ENCODE measurements around the gene DNMT3B.

Gene DNMT3B

GRCh38 chr20:32842688-32843524 lies 80.7 kb downstream of the DNMT3B start:
- TF ChIP-seq, protein P1, sequence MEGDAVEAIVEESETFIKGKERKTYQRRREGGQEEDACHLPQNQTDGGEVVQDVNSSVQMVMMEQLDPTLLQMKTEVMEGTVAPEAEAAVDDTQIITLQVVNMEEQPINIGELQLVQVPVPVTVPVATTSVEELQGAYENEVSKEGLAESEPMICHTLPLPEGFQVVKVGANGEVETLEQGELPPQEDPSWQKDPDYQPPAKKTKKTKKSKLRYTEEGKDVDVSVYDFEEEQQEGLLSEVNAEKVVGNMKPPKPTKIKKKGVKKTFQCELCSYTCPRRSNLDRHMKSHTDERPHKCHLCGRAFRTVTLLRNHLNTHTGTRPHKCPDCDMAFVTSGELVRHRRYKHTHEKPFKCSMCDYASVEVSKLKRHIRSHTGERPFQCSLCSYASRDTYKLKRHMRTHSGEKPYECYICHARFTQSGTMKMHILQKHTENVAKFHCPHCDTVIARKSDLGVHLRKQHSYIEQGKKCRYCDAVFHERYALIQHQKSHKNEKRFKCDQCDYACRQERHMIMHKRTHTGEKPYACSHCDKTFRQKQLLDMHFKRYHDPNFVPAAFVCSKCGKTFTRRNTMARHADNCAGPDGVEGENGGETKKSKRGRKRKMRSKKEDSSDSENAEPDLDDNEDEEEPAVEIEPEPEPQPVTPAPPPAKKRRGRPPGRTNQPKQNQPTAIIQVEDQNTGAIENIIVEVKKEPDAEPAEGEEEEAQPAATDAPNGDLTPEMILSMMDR (IDR thresholded peaks at IDR 0.05; ENCODE audit: control insufficient read depth, extremely low read depth, insufficient read depth), result no peak
- DNase-seq (ENCODE audit: low read depth), result no peak

GRCh38 chr20:32845786-32846185 lies 83.6 kb downstream of the DNMT3B start:
- H3K4me3 ChIP-seq (ENCODE audit: low read depth, low read length), result no peak overlapping the region
- DNase-seq (ENCODE audit: low read depth), result no peak

More at GRCh38 chr20:32842688-32843524, 80.7 kb downstream of the DNMT3B start:
- no peak overlapping the region for H3K4me3 ChIP-seq (ENCODE audit: low read depth, low read length)

GRCh38 chr20:32846852-32847251 lies 84.7 kb downstream of the DNMT3B start:
- no peak for DNase-seq (ENCODE audit: low read depth)
- H3K4me3 ChIP-seq (ENCODE audit: low read depth, low read length), result no peak overlapping the region
- TF ChIP-seq, protein P1 (IDR thresholded peaks at IDR 0.05; ENCODE audit: control insufficient read depth, extremely low read depth, insufficient read depth), result no peak

More at GRCh38 chr20:32845786-32846185, 83.6 kb downstream of the DNMT3B start:
- TF ChIP-seq, protein P1 (IDR thresholded peaks at IDR 0.05; ENCODE audit: control insufficient read depth, extremely low read depth, insufficient read depth), result no peak

- no peak for DNase-seq (ENCODE audit: low read depth)
- H3K4me3 ChIP-seq (ENCODE audit: low read depth, low read length), result no peak overlapping the region
- TF ChIP-seq, protein P1 (IDR thresholded peaks at IDR 0.05; ENCODE audit: control insufficient read depth, extremely low read depth, insufficient read depth), result no peak
These were observed 85.8 kb downstream of the DNMT3B start for GRCh38 chr20:32847964-32848363.

DNA sequence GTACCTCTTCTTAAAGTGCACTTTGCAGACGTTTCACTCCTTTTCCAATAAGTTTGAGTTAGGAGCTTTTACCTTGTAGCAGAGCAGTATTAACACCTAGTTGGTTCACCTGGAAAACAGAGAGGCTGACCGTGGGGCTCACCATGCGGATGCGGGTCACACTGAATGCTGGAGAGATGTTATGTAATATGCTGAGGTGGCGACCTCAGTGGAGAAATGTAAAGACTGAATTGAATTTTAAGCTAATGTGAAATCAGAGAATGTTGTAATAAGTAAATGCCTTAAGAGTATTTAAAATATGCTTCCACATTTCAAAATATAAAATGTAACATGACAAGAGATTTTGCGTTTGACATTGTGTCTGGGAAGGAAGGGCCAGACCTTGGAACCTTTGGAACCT lies 86.7 kb downstream of the DNMT3B start:
- DNase-seq (ENCODE audit: low read depth), result no peak
- H3K4me3 ChIP-seq (ENCODE audit: low read depth, low read length), result no peak overlapping the region
- TF ChIP-seq, protein P1 (IDR thresholded peaks at IDR 0.05; ENCODE audit: control insufficient read depth, extremely low read depth, insufficient read depth), result no peak

- DNase-seq (ENCODE audit: low read depth), result no peak
- no peak overlapping the region for H3K4me3 ChIP-seq (ENCODE audit: low read depth, low read length)
- TF ChIP-seq, protein P1 (IDR thresholded peaks at IDR 0.05; ENCODE audit: control insufficient read depth, extremely low read depth, insufficient read depth), result no peak
These were observed 87.4 kb downstream of the DNMT3B start for GRCh38 chr20:32849577-32849976.
